Vagina (tissue), 2 donors: ENCODE measurements around the gene HTRA1. TPM values are rescaled to one million over a fixed set of nuclear protein-coding genes. Genes with fewer than 3 reads are reported as not detected.

Source experiments
- DNase-seq, 2 donors: peaks; one replicate each; pipeline ENCODE4 v3.0.0-alpha.2; 2017; ENCODE audit errors: extremely low spot score in 2 of 2
- H3K27ac ChIP-seq: fragments of 200-600 bp; sonication (generic); one replicate; pipeline ENCODE4 v1.5.1; 2019
- H3K27me3 ChIP-seq: fragments of 200-600 bp; sonication (generic); one replicate; pipeline ENCODE4 v1.5.1; 2019
- H3K36me3 ChIP-seq, 2 donors: fragments of 200-600 bp; sonication (generic); one replicate each; pipeline ENCODE4 v1.5.1; 2017 to 2019
- H3K4me1 ChIP-seq: fragments of 200-600 bp; sonication (generic); one replicate; pipeline ENCODE4 v1.5.1; 2019
- H3K4me3 ChIP-seq, 2 donors: fragments of 200-600 bp; sonication (generic); 1 replicate in 1 of 2; 2 replicates in 1 of 2; pipeline ENCODE4 v1.5.1; 2016 to 2019
- H3K9me3 ChIP-seq: fragments of 200-600 bp; sonication (generic); one replicate; pipeline ENCODE4 v1.5.1; 2019
- CTCF ChIP-seq, 3 experiments: fragments of 450-650 bp in 2 of 3; fragments of 200-600 bp in 1 of 3; sonication (generic) in 1 of 3; IDR thresholded peaks; one replicate each; pipeline ENCODE4 v1.5.1; 2017 to 2019; ENCODE audit warnings: antibody characterized with exemption in 3 of 3, mild to moderate bottlenecking in 2 of 3, moderate library complexity in 2 of 3
- POLR2A ChIP-seq, 2 donors: fragments of 450-650 bp; IDR thresholded peaks; one replicate each; pipeline ENCODE4 v1.6.1; 2017; ENCODE audit warnings: antibody characterized with exemption in 2 of 2, mild to moderate bottlenecking in 2 of 2, moderate library complexity in 2 of 2
- POLR2AphosphoS5 ChIP-seq, 2 donors: sonication (generic); formaldehyde crosslinking; IDR thresholded peaks; one replicate each; pipeline ENCODE4 v1.9.0; 2017; ENCODE audit warnings: antibody characterized with exemption in 2 of 2, mild to moderate bottlenecking in 2 of 2, low read depth in 1 of 2; ENCODE audit not compliant: insufficient read depth in 1 of 2
- intact Hi-C: fragments of 100-400 bp; cut with DNase I; formaldehyde crosslinking; loops from one replicate; pipeline ENCODE4 v1.15.1; 2023
- total RNA-seq: library from RNA; depleted of rRNA; stranded (reverse); fragments of >200 nt; gene quantifications from one replicate; pipeline ENCODE4 v1.2.3, GENCODE V29; 2016

Gene HTRA1
- total RNA-seq, 1 donor from 2014 or later = 116 TPM

GRCh38 chr10:122462533-122463465 is 1.4 kb downstream of the HTRA1 start:
- DNase-seq = no peak
- H3K36me3 ChIP-seq = no peaks in the 10 kb centered on the region
- intact Hi-C loops = loop anchor here (5.0 to 10.0 kb wide), 2 partner anchors 35 to 102 kb away; partner anchors contain the start of gene DMBT1
- H3K27me3 ChIP-seq = no peaks in the 10 kb centered on the region
- peak overlapping the region; percentile 75 to 94 for H3K4me3 ChIP-seq
- no peak for TF ChIP-seq CTCF (IDR thresholded peaks at IDR 0.05)
- peak in 1 of 2 donors; percentile 28 for TF ChIP-seq POLR2AphosphoS5 (IDR thresholded peaks at IDR 0.05; ENCODE audit: insufficient read depth in 1 of 2, low read depth in 1 of 2)
- H3K4me1 ChIP-seq = peaks cover 42% of the 10 kb centered on the region
- H3K27ac ChIP-seq = peak overlapping the region; percentile 93
- H3K9me3 ChIP-seq = no peaks in the 10 kb centered on the region

GRCh38 chr10:122463466-122464249 is 2.3 kb downstream of the HTRA1 start:
- peaks cover 40% of the 10 kb centered on the region for H3K4me1 ChIP-seq
- intact Hi-C loops = loop anchor here (5.0 to 10.0 kb wide), 2 partner anchors 34 to 101 kb away; partner anchors contain the start of gene DMBT1
- H3K27ac ChIP-seq = peak overlapping the region; percentile 93
- TF ChIP-seq POLR2AphosphoS5 (IDR thresholded peaks at IDR 0.05; ENCODE audit: insufficient read depth in 1 of 2, low read depth in 1 of 2) (peak in 1 of 2 donors; percentile 19), POLR2A (IDR thresholded peaks at IDR 0.05) (no peak), CTCF (IDR thresholded peaks at IDR 0.05) (no peak)
- DNase-seq = no peak
- no peaks in the 10 kb centered on the region for H3K9me3 ChIP-seq
- no peaks in the 10 kb centered on the region for H3K27me3 ChIP-seq
- H3K36me3 ChIP-seq = no peaks in the 10 kb centered on the region
- H3K4me3 ChIP-seq = peak overlapping the region; percentile 75 to 94

- no peak for TF ChIP-seq POLR2AphosphoS5 (IDR thresholded peaks at IDR 0.05; ENCODE audit: insufficient read depth in 1 of 2, low read depth in 1 of 2)
- no peak for TF ChIP-seq POLR2A (IDR thresholded peaks at IDR 0.05)
- TF ChIP-seq CTCF (IDR thresholded peaks at IDR 0.05) = no peak
- no peak overlapping the region for H3K4me3 ChIP-seq
- intact Hi-C loops = loop anchor here (5.0 to 10.0 kb wide), 2 partner anchors 33 to 101 kb away; partner anchors contain the start of gene DMBT1
- DNase-seq = no peak
- peaks cover 37% of the 10 kb centered on the region for H3K4me1 ChIP-seq
- no peaks in the 10 kb centered on the region for H3K27me3 ChIP-seq
- H3K36me3 ChIP-seq = no peaks in the 10 kb centered on the region
- H3K27ac ChIP-seq = peak overlapping the region; percentile 93
- H3K9me3 ChIP-seq = no peaks in the 10 kb centered on the region
Observed at GRCh38 chr10:122464250-122464510, 2.8 kb downstream of the HTRA1 start.

- no peak overlapping the region for H3K27ac ChIP-seq
- TF ChIP-seq POLR2AphosphoS5 (IDR thresholded peaks at IDR 0.05; ENCODE audit: insufficient read depth in 1 of 2, low read depth in 1 of 2) (no peak), CTCF (IDR thresholded peaks at IDR 0.05) (no peak), POLR2A (IDR thresholded peaks at IDR 0.05) (no peak)
- no peaks in the 10 kb centered on the region for H3K36me3 ChIP-seq
- no peak for DNase-seq
- H3K4me1 ChIP-seq = peaks cover 37% of the 10 kb centered on the region
- intact Hi-C loops = loop anchor here (5.0 to 10.0 kb wide), 2 partner anchors 33 to 100 kb away; partner anchors contain the start of gene DMBT1
- no peak overlapping the region for H3K4me3 ChIP-seq
- H3K9me3 ChIP-seq = no peaks in the 10 kb centered on the region
- H3K27me3 ChIP-seq = no peaks in the 10 kb centered on the region
Observed at GRCh38 chr10:122464586-122464985, 3.2 kb downstream of the HTRA1 start.
